WTC11 (cell line): ENCODE data around the gene SPPL2B.
"Not testable (repeated sequence)": the region's sequence is repeated elsewhere in the genome, so short reads cannot be mapped to it uniquely, and the experiment has no call there.

Experiments used
- CTCF ChIP-seq: fragments of 200-600 bp; IDR thresholded peaks from 2 replicates; pipeline ENCODE4 v1.8.0; 2022; ENCODE audit warnings: antibody characterized with exemption
- MLX ChIP-seq: sonication (generic); formaldehyde crosslinking; IDR thresholded peaks from 2 replicates; pipeline ENCODE4 v1.8.1; 2023; ENCODE audit warnings: mild to moderate bottlenecking, missing genetic modification reagents, moderate library complexity
- SP1 ChIP-seq: sonication (generic); formaldehyde crosslinking; conservative IDR thresholded peaks from 2 replicates; pipeline ENCODE4 v1.8.1; 2022; ENCODE audit warnings: missing genetic modification reagents
- TCF7 ChIP-seq: sonication (generic); formaldehyde crosslinking; IDR thresholded peaks from 2 replicates; pipeline ENCODE4 v1.8.0; 2022; ENCODE audit warnings: mild to moderate bottlenecking, low read depth, missing genetic modification reagents, moderate library complexity
- TEAD4 ChIP-seq: sonication (generic); formaldehyde crosslinking; IDR thresholded peaks from 2 replicates; pipeline ENCODE4 v1.8.0; 2022; ENCODE audit warnings: mild to moderate bottlenecking, missing genetic modification reagents
- USF2 ChIP-seq: sonication (generic); formaldehyde crosslinking; IDR thresholded peaks from 2 replicates; pipeline ENCODE4 v1.8.1; 2023; ENCODE audit warnings: mild to moderate bottlenecking, missing genetic modification reagents, moderate library complexity
- ZNF263 ChIP-seq: sonication (generic); formaldehyde crosslinking; IDR thresholded peaks from 2 replicates; pipeline ENCODE4 v1.8.1; 2022; ENCODE audit warnings: low read depth, mild to moderate bottlenecking, moderate library complexity, missing genetic modification reagents

GRCh38 chr19:2392899-2393298 is 64.4 kb downstream of the SPPL2B start:
- not testable (repeated sequence) for TF ChIP-seq TEAD4 (CRISPR knock-in tag); CTCF; USF2 (CRISPR knock-in tag); MLX (CRISPR knock-in tag); ZNF263; TCF7 (CRISPR knock-in tag); SP1
